ENCODE measurements around the gene SLC39A1.

SLC39A1 gene

DNA sequence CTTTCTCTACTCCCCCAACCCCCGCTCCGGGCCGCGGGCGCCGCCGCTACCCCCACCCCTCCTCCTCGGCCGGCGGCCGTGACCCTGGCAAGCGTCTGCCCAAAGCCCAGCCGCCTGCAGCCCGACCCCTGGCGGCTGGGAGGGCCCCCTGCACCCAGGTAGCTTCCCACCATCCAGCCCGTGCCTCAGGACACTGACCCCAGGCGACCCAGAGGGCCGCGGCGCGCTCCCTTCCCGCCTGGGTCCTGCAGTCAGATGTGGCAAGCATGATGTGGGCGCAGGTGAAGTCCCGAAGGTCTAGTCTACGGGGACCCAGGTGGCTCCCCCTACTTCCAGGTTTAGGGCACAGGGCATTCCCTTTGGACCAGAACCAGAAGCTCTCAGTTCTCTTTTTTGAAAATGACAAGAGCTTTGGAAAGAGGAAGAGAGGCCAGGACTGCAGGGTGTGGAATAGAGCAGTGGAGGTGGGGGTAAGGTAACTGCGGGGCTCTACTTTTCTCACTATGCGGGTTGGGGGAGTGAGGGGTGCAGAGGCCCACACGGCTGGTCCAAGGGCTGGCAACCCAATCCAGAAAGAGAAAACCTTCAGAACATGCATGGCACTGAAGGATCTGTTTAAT, 16.6 kb downstream of the SLC39A1 start, which contains the start of gene DENND4B:
DENND4B (minus strand) TSS at position 97 of the 620 bp plus-strand sequence. CDS start 2,344 bp downstream, outside the sequence.
- DNase-seq, result peak in 13 of 14 donors; percentile 33 to 86 (median 68)

DNA sequence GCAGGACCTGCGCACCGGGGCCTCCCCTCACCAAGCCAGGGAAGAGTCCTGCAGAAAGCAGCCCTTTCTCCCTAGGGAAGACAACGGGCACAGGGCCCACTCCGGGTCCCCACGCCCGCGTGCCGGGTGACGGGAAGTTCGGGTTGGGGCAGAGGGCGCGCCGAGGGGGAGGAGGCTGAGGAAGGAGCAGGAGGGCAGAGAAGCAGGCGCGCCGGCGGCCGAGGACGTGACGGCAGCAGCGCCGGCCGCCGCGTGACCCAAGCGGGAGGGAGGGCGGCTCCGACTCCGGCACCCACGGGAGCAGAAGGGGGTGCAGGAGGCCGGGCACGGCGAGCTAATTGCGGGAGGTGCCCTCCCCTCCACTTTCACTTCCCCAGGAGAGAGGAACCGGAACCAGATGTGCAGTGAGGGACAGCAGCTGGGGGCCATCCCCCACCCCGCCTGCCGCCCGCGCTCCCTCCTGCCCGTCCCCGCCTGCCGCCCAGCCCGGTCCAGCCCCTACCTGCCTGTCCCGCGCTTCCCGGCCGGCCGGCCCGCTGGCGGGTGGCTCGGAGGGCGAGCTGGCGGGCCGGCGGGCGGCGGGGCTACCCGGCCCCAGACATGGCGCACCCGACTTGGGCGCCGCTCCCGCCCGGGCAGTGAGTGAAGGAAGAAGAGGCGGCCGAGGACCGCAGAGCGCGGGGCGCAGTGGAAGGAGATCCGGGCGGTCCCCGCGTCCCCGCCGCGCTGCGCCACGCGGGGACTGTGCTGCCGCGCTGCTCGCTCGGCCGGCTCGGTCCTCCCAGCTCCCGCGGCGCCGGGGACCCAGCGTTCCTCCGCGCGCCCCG, 17.3 kb downstream of the SLC39A1 start:
- DNase-seq, result peak in 13 of 14 donors; percentile 28 to 90 (median 69)

DNA sequence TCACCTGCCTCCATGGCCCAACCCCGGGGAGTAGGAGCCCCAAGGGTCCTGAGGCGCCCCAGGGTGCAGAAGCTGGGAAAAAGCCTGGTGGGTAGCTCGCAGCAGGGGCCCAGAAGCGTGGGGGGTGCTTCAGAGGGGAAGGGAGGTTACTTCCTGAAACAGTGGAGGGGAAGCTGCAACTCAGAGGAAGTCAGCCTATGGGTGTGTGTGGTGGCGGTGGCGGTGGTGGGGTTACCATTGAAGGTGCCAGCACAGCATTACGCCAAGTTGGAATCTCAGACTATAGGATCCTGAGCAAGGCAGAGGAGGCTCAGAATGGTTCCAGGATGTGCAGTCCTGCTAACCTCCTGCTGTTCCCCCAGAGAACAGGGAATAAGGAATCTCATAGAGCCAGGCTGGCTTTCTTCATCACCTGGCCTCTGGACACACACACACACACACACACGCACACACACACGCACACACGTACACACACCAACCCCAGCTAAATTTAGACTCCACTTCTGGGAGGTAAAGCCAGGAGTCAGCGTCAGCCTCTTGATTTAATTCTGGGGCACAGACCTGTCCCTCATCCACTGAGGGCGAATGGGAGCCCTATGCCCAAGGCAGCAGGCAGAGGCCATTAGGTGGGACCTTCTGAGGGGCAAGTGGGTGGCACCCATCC, 18.1 kb downstream of the SLC39A1 start:
- peak in 6 of 14 donors; percentile 30 to 64 (median 43) for DNase-seq

- DNase-seq, result no peak
Measured at GRCh38 chr1:153944827-153945117, 18.6 kb downstream of the SLC39A1 start.

- no peak for DNase-seq
Measured at GRCh38 chr1:153944005-153944826, 19.1 kb downstream of the SLC39A1 start.

GRCh38 chr1:153942766-153943549, 20.4 kb downstream of the SLC39A1 start:
- DNase-seq, result no peak

DNA sequence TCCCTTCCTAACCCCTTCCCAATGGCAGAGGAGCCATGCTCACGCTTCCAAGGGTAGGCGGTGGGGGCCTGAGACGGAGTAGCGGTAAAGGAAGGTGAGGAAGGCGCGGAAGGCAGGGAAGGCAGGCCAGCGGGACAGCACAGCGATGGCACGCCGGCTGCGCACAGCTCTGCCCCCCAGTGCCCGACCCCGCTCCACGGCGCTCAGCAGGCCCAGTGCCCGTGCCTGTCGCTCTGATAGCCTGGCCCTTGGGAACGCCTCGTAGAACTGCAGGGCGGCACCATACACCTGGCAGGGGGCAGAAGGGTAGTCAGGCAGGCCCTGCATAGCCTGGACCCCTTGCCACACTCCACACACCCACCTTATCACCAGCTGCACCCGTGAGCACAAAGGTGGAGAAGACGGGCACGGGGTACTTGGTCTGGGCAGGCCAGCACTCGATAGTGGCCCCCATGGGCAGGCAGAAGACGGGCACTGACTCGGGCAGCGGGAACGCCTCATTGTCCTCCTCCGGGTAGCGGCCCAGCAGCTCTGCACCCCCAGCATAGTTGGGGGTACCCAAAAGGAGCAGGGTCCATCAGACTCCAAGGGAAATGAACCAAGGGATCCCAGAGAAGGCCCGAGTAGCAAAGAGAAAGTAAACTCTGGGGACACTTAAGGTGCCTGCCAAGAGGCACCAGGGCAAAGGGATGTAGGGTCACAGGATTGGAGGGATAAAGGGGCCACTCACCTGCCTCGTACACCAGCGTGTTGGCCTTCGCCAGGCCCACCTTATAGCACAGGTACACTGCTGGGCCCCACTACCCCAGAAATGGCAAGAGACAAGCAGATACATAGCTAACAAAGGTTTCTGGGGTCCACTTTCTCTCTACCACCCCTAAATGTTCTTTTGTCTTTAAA, 21.3 kb downstream of the SLC39A1 start:
- no peak for DNase-seq

- DNase-seq, result no peak
Measured at GRCh38 chr1:153940756-153941155, 22.6 kb downstream of the SLC39A1 start.

DNA sequence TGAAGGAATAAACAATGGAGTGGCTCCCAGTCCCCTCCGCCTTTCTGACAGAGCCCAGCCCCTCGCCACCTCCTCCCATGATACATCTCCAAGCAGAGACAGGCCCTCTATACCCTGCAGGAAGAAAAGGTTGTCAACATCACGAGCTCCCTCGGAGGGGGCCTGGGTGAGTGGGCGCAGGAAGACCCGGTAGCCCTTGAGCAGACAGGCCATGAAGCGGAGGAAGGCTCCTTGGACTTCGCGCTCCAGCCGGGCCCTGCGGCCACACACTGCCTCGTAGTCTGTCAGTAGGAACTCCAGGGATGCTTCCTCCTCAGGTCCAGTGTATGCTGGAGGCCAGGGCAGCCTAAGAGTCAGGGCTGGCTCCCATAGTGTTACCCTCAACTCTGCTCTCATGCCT, 23.9 kb downstream of the SLC39A1 start:
- no peak for DNase-seq

DNA sequence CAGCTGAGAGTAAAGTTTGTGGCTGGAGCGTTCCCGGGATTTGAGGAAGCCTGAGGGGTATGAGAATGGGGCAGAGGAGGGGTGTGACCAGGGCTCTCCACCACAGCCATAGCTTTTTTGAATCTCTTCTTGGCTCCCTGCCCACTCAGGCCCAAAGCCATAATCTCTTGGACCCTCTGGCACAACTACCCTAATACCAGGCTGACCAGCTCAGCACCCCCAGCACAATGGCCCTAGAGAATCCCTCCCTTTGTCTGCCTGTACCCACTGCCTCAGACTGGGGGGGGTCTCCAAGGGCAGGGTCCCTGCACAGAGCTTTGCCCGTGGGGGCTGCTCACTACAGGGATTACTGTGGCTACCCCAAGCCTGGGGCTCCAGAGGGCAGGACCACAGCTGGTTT, 24.3 kb downstream of the SLC39A1 start:
- no peak for DNase-seq

DNA sequence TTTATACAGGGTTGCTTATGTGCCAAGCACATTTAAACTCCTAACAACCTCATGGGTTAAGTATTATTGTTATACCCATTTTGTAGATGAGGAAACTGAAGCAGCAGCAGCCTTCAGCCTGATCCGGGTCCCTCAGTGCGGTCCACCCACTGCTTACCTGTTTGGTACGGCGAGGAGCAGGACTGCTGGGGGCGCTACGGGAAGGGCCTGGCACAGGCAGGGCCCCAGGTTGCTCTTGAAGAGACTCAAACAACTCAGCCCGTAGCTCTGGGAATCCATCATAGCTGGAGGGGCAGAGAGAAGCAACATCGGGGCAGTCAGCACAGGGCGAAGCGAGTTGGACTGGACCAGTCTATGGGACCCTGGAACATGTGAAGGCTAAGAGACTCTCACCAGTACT, 26.0 kb downstream of the SLC39A1 start:
- DNase-seq, result no peak

GRCh38 chr1:153936011-153936802, 27.1 kb downstream of the SLC39A1 start:
- peak in 1 of 14 donors; percentile 40 for DNase-seq

DNA sequence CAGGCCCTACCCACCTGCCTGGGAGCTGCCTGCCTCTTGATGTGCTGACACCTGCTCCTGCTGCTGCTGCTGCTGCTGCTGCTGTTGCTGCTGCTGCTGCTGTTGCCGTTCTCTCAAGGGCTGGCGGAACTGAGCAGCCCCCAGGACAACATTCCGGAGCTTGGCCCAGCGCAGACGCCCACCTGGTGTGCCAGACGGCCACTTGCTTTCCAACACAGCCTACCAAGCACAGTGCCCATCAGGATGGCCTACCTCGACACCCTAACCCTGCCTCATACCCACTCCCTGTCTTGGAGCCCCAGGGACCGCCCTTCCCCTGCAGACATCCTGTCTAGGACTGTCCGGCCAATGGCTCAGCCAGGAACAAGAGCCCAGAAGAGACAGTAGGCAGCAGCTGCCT, 28.6 kb downstream of the SLC39A1 start:
- DNase-seq, result no peak

GRCh38 chr1:153933955-153934354, 29.4 kb downstream of the SLC39A1 start:
- DNase-seq, result no peak

DNA sequence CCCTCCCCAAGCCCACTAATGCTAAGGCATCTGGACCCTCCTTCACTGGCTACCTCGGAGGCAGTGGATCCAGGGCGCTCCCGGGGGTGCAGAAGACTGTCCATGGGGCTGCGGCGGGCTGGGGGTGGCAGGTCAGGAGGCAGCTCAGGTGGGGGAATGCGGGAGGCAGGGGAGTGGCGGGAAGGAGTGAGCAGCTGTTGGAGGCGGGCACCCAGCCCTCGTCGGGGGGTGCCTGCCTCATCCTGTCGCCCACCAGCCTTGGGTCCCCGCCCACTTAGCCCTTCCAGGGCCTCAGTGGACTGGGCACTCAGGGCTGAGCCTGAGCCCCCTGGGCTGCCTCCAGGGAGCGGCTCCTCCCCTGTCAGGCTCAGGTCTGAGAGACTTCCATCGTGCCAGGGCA, 29.9 kb downstream of the SLC39A1 start:
- DNase-seq, result no peak

DNA sequence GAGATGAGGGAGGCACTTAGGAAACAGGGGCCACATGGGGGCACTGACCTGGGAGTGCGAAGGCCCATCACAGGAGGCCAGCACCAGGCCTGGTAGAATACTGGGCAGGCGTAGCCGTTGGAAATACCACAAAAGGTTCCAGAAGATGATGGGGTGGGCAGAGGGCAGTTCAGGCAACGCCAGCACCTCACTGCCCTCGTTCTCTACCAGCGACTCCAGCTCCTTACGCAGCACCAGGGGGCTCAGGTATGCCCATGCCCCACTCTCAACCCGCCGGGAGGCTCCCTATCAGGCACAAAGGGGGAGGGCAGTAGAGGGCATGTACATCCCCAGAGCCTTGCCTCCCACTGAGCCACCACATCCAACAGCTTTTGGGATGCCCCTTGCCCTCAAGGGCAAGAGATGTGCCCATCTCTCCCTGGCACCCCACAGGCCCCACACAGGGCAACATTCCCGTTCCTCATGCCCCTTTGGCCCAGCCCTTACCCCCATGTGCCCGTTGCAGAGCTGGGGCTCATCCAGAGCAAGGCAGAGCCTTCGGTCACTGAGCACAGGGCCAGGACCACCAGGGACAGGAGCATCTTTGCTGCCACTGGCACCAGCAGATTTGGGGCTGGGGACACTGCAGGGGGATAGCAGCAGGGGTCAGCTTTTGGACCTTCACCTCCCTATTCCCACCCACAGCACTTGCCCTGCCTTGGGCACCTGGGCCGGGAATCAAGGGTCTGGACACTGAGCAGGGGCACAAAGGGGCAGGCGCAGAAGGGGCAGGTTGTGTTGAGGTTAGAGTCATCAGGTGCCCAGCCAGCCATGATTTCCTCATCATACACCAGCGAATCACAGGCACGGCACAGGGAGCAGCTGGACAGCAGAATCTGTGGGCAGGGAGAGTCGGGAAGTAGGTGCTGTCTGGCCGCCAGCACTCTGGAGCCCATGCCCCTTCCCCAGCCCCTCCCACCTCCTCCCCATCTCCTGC, 30.9 kb downstream of the SLC39A1 start:
- DNase-seq, result no peak

DNA sequence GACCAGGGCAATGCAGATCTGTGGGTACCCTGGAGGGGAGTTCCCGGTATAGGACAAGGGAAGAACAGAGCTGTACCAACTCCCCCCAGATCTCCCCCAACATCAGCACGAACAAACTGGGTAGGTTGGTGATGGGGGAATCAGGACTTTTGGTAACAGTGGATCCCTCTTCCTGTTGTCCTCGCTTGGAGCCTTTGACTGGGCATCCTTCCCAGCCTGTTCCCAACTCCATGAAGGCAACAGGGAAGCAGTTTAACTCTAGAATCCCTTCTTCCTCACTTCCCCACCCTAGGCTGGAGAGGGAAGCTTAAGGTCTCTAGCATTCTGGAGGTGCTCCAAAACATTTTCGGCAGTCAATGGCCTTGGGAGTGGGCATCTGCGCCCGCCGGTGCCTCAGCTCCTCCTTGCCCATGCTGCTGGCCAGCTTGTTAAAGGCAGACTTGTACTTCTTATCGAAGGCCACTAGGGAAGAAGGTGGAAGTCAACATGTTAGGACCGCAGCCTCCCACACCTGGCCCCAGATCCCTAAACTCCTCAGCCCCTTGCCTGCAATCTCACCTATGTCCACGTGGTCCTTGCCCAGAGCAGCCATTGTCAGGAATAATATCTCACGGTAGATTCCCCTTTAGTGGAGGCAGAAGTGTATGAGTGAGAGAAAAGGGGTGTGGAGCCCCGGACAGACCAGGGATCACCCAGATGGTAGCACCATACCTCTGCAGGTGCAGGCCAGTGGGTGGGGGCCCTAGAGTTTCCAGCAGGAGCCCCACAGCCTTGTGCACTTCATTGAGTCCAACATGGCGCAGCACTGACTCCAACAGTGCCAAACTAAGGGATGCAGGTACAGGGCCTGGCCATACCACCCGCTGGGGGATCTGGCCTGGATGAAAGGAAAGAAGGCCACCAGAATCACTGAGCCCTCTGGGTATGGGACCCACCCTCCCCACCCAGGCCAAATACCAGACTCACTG, 33.1 kb downstream of the SLC39A1 start:
- peak in 2 of 14 donors; percentile 14 to 22 for DNase-seq

All from C1 segment of cervical spinal cord (tissue), 14 donors.